PC-3 (cell line): Measurements from ENCODE around the gene ERGIC1.

ENCODE experiments used
- CTCF ChIP-seq: fragments of 300-600 bp; sonication (generic); conservative IDR thresholded peaks from 2 replicates; pipeline ENCODE4 v1.5.1; 2017; ENCODE audit warnings: antibody characterized with exemption, low read depth, mild to moderate bottlenecking, low read length
- EZH2 ChIP-seq: fragments of 300-600 bp; sonication (generic); IDR thresholded peaks from one replicate; pipeline ENCODE4 v1.6.1; 2017; ENCODE audit warnings: antibody characterized with exemption, mild to moderate bottlenecking, low read length; ENCODE audit not compliant: unreplicated experiment

GRCh38 chr5:172909931-172910502 is 76.0 kb downstream of the ERGIC1 start:
- TF ChIP-seq CTCF (no peak), EZH2 (no peak)
